NCI-H2196 treated with DMSO at 0.1 percent for 48 hours (cell line): Measurements from ENCODE around the gene RPLP2.
A peak's percentile ranks its signal among the peaks of the same experiment; 100 is the strongest.

Experiments used
- DNase-seq: peaks from one replicate; lab custom pipeline; 2025; ENCODE audit not compliant: unreplicated experiment; lab: John Stamatoyannopoulos, UW

The RPLP2 gene

DNA sequence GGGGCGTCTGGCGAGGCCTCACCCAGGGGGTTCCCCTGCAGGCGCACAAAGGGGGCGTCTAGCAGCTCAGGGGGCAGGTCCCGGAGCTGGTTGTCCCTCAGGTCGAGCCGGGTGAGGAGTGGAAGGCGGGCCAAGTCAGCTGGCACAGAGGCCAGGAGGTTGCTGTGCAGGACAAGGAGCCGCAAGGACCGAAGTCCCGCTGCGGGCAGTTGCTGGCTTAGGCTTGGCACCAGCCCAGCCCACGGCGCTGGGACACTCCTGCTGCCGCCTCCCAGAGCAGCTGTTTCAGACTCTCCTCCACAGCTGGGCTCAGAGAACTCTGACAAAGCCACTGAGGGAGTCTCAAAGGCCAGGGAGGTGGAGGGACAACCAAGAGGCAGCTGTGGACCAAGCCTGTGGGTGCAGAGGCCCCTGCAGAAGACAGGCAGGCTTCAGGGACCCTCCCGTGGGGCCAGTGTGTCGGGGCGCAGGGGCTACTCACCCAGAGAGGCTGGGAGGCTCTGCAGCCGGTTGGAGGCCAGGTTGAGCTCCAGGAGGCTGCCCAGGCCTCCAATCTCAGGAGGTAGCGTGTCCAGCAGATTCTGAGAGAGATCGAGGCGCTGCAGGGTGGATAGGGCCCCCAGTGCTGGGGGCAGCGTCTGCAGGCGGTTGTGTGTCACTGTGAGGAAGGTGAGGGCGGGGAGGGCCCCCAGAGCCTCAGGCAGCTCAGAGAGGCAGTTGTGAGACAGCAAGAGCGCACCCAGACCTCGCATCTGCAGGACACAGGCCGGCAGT lies 6.9 kb upstream of the RPLP2 start:
- DNase-seq: no peak

DNA sequence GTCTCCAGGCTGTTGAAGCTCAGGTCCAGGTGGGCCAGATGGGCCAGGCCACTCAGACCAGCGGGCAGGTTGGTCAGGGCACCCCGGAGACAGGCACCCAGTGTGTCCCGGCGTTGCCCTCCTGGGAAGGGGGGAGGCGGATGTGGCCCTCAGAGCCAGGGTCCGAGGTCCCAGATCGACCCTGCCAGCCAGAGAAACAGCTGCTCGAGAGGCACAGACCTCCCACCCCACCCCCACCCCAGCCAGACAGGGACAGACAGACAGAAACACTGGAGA lies 6.4 kb upstream of the RPLP2 start:
- DNase-seq: no peak

DNA sequence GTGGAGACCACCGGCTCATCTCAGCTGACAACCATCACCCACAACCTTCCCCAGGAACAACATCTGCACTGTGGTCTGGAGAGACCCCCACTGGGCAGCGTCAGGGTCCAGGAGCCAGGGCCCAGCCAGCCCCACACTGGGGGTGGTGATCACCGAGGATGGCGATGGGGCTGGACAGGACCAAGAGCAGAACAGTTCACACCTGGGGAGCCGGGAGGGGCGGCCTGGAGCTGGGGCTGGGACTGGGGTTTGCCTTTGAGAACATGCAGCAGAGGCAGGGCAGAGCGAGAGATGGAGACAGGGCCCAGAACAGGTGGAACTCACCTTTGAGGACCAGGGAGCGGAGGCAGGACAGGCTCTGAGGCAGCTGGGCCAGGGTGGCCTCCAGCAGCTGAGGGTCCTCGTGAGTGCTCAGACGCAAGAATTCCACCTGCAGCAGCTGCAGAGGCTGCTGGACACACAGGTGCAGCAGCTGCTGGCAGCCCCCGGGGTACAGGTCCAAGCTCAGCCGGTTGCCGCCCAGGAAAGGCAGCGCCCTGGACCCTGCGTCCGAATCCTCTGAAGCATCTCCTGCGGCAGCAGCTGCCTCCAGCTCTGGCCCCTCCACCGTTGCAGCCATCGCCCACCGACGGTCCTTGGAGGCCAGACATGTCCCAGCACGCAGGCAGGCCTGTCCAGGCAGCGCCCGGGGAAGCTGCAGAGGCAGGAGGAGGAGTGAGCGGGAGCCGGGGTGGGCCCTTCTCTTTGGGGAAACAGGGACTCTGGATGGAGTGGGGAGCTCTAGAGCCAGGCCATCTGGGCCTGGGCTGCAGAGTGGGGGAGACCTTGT lies 5.8 kb upstream of the RPLP2 start:
- DNase-seq: no peak

DNA sequence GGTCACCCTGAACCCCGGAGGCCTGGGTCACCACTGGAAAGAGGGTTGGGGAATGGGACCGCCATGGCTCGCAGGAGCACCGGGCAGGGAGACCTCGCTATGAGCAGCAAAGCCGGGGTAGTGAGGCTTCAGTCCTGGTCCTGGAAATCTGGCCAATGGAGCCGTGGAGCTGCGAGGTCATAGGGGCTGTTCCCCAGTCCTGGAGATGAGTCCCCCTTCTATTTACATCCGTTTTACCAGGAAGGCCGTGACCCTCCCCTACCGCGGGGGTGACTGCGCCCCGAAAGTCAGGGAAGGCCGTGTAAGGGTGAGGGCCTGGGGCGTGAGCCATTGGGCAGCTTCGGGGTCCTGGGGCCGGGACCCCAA lies 5.2 kb upstream of the RPLP2 start:
- DNase-seq: no peak

DNA sequence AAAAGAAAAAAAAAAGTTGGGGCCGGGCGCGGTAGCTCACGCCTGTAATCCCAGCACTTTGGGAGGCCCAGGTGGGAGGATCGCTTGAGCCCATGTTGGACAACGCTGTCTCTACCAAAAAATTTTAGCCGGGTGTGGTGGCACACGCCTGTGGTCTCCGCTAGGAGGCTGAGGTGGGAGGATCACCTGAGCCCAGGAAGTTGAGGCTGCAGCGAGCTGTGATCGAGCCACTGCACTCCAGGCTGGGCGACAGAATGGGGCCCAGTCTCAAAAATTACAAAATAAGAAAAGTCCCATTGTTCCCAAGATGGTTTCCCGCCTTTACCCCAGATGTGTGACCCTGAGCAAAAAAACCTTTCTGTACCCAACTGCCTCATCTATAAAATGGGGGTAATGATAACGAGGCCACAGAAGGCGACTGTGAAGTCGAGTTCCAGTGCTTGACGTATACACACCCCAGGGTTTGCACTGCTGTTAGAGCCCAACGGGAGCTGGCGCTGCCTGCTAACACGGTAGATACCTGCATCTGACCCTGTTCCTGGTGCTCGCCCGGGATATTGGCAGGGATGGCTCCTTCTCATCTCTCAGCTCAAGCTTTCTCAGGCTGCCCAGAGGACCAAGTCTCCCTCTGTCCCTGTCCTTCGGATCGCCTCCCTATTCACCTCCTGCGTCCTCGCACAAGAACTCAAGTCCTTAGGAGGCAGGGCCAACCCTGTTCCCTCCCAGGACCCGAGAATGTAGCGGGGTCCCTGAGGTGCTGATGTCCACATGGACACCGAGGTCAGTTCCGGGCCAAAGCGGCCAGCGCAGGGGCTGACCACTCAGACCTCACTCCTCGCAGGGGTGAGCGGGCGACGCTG lies 1.1 kb upstream of the RPLP2 start:
- DNase-seq: no peak

DNA sequence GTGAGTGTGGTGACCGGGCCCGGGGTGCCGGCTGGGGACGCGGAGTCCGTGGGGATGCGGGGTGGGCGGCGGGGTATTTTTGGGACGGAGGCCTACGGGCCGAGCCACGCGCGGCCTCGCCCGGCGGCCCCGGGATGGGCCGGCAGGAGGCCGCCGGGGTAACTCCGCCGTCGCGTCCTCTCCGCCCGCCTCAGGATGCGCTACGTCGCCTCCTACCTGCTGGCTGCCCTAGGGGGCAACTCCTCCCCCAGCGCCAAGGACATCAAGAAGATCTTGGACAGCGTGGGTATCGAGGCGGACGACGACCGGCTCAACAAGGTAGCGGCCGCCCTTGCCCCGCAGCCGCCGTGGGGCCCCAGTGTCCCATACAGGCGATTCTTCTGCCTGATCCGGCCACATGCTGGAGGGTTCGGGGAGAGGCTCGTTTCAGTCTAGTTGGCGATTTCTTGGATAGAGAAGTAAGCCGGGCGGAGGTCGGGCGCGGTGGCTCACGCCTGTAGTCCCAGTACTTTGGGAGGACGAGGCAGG lies 337 bp downstream of the RPLP2 start:
- no peak for DNase-seq

DNA sequence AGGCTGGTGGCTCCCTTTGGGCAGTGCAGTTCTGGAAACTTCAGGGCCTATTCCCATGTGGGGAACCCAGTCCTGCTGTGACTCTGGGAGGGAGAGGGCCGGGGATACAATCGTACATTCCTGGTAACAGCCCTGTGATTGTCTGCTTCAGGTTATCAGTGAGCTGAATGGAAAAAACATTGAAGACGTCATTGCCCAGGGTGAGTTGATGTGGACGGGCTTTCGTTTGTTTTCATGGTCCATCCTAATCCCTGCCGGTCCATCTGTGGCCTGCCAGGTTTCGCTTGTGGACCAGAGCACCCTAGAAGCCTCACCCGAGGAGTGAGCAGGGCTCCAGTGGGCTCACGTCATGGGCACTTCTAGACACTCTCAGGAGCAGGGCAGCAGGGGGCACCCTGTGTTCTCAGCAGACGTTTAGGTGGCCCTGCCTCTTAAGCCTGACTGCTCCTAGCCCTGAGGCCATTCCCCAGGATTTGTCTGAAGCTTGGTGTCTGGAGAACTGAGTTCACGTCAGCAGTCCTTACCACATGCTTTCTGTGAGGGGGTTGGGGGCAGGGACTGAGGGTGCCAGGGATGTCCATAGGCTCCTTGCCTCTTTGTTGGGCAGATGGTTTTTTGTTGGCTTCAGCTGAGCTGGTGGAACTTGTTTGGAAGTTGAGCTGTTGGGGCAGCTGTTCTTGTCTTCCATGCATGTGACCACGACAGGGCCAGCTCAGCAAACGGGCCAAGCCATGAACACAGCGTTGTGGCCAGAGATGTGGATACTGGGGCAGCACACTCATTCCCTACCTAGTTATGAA lies 1.9 kb downstream of the RPLP2 start:
- no peak for DNase-seq

DNA sequence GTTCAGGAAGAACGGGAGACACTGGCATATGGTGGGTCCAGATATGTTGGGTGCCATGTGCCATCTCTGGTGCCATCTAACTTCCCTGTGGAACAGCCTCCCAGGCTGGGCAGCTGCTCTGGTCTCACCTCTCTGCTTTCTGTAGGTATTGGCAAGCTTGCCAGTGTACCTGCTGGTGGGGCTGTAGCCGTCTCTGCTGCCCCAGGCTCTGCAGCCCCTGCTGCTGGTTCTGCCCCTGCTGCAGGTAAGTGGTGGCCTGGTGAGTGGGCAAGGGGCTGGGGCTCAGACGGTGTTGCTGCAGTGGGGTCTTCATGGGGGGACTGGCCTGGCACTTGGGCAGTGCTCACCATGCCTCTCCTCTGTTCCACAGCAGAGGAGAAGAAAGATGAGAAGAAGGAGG lies 2.6 kb downstream of the RPLP2 start:
- no peak for DNase-seq

DNA sequence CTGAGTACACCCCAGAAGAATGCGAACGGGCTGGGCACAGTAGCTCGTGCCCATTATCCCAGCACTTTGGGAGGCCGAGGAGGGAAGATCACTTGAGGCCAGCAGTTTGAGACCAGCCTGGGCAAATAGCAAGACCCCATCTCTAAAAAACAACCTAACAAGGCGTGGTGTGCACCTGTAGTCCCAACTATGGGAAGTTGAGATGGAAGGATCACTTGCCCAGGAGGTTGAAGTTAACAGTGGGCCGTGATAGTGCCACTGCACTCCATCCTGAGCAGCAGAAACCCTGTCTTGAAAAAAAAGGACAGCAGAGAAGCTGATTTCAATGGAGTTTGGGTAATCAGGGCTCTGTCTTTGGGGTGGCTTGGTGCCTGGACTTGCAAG lies 3.3 kb downstream of the RPLP2 start:
- no peak for DNase-seq

DNA sequence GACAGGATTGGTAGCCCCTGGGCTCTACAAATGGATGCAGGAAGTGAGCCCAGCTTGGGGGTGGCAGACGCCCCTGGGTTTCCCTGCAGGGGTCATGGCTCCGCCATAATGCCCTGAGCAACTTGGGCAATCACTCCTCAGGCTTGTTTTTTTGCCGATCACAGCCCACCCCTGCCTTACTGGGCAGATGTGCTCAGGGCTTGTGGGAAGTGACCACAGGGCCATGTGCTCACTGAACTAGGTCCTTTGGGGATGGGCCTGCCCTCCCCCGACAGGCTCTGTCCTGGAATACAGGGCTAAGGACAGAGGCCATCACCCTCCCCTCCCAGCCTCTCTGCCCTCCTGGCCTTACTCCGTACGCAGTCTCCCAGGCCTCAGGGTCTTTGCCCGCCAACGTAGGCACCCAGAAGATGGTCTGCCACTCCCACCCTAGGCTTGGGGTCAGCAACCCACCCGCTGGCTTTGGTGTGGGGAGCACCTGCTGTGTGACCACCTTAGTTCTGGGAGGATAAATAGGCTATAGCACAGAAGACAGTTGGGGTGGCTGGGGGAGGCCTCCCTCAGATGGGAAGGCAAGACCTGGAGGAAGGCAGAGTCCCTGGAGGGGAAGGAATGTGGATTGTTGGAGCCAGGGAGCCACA lies 3.8 kb downstream of the RPLP2 start:
- no peak for DNase-seq

DNA sequence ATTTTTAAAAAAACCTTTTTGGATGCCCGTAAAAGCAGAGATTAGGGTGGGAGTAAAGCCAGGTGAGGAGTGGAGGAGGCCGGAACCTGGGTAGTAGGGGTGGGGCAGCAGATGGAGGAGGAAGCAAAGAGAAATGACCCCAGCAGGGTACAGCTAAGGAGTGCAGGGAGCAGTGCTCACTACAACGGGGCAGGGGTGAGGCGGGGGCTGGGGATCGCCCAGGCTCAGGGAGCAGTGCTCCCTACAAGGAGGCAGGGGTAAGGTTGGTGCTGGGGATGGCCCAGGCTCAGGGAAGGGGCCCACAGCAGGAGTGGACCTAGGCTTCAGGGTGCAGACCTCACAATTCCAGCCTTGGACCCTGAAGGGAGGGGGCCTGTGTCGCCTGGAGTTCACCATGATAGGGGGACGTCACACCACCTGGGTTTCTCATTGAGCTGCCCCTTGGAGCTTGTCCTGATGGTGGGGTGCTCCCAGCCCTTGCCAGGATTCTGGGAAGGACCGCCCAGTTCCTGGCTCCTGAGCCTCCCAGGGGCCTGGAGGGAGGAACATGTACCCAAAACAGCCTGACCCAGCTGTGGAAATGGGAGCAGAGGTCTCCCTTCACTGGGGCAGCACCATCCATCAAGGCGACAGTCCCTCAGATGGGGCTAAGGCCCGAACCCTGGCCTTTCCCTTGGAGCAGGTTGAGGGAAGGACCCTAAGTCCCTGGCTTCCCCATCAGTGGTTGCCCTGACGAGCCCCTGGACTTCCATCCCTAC lies 6.1 kb downstream of the RPLP2 start:
- no peak for DNase-seq

DNA sequence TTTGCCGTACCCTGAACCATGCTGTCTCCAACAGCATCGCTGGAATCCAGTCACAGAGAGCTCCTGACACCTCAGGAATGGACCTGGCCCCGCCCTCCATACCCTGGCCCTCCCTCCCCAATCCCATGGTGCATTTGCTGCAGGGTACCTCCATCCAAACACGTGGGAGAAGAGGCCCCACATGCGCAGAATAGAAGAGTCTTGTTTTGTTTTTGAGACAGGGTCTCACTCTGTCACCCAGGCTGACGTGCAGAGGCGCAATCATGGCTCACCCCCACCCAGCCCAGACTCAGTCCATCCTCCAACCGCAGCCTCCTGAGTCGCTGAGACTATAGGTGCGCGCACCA lies 6.6 kb downstream of the RPLP2 start:
- DNase-seq: no peak

DNA sequence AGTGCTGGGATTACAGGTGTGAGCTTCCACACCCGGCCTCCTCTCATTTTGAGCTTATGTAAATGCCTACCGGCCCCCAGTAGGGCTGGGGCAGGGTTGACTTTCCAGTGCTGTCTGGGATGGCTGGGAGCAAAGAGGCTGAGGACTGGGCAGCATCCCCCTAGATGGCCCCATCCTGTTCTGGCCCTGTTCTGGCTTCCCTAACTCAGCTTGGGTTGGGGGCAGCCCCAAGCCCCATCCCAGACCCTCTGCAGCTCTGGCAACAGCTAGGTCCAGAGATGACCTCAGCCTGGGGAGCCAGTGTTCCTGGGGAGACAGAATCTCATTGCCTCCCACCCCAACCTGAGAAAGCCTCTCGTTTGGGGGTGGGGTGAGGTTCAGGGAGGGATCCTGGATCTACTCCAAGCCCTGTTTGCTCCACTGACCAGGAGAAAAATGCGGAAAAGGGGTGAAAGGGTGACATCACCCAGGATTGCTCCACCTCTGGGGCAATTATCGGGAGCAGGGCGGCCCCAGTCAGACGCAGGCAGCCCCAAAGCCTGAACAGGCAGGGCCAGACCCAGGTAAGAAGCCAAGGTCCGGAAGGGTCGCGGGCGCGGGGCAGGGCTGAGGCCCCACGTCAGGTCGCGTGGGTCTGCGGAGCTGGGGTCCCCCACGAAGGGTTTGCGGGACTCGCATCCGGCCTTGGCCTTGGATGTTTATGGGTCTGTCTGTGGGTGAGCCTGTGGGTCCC lies 8.8 kb downstream of the RPLP2 start, which contains the start of gene PNPLA2:
TSS of gene PNPLA2 (plus strand) at position 519 of the 733 bp plus-strand sequence. CDS start 805 bp downstream, outside the sequence.
- DNase-seq: no peak

DNA sequence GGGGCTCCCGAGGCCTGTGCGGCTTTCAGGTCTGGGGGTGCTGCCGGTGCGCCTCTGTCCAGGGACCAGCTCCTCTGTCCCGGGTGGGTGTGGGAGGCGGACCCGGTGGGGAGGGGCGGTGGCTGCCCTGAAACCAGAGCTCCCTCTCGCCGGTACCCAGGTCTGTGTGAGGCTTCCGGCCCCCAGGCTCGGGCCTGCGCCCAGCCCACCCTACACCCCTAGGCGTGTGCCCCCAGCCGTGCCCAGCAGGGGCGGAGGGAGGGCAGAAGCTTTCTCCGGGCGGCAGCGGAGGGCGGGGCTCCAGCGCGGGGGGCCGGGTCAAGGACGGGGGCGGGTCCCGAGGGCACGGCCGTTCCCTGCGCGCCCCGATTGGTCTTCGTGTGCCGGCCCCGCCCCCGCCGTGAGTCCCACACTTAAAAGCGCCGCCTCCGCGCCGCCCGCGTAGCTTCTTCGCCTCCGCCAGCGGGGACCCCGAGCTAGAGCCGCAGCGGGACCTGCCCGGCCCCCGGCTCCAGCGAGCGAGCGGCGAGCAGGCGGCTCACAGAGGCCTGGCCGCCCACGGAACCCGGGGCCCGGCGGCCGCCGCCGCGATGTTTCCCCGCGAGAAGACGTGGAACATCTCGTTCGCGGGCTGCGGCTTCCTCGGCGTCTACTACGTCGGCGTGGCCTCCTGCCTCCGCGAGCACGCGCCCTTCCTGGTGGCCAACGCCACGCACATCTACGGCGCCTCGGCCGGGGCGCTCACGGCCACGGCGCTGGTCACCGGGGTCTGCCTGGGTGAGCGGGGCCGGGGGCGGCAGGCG lies 9.6 kb downstream of the RPLP2 start:
- DNase-seq: peak; percentile 83

DNA sequence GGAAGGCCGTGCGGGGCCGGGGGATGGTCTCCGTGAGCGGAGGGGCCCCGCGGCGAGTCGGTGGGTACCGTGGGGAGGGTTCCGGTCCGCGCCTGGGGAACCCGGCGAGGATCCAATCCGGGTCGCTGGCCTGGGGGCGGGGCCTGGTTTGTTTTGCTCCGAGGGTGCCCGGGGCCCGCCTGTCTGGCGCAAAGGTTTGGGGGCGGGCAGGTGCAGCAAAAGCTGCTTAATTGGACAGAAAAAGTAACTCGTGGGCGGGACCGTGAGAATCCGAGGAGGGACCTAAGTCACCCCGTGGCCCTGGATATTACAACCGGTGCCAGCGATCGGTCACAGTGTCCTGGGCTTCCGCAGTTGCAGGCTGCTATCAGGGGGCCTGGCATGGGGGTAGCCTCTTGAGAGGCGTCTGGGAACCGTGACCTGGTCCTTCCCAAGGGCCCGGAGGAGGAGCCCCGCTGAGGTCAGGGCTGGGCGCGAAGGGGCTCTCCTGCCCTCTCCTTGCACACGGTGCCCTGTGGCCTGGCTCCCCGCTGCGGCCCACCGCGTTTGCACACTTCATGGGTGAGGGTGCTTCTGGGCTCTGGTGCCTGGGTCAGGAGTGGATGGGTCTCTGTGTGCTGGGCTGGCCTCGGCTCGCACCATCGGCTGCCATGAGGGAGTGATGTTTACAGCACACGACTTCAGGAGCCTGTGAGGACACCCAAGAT lies 10.3 kb downstream of the RPLP2 start:
- DNase-seq: peak; percentile 76

DNA sequence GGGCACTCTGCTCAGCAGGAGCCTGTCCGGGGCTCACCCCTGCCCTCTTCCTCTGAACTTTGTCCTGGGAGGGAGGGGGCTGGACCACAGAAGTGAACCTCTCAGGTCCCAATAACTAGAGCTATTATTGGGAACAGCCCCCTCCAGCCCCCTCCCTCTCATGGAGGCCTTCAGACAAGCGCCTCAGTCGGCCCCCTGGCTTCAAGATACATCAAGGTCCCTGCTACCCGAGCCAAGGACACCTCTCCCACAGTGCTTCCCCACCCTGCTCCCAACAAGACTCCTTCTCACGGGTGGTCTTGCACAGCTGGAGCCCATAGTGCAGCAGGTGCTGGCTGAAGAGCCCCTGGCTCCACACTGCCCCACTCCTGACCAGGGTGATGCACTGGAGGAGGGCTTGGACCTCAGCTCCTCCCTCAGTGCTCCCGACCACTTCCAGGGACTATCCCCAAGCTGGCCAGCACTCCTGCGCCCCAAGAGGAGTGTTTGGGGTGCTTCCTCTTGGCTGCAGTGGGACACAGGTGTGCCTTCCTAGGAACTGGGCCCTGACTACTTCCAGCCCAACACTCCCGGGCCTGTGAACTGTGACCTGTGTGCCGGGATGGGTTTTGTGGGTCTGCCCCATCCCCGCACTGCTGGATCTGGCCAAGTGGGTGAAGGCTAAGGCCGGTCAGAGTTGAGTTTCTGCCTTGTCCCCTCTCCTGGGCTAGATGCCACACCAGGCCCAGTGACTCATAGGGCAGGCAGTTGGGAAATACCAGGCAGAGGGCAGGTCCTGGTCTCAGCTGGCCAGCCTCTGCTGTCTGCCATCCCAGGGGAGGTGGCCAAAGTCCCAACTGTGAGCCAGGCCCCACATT lies 11.1 kb downstream of the RPLP2 start:
- DNase-seq: peak; percentile 20
